GM21576 (cell line): ENCODE data around the gene TNNT3.

Source experiments
- ATAC-seq: cut with Tn5 transposase; IDR thresholded peaks from one replicate; pipeline ENCODE4 v1.9.1; 2021; ENCODE audit warnings: mild to moderate bottlenecking, moderate library complexity; ENCODE audit not compliant: unreplicated experiment

The TNNT3 gene

DNA sequence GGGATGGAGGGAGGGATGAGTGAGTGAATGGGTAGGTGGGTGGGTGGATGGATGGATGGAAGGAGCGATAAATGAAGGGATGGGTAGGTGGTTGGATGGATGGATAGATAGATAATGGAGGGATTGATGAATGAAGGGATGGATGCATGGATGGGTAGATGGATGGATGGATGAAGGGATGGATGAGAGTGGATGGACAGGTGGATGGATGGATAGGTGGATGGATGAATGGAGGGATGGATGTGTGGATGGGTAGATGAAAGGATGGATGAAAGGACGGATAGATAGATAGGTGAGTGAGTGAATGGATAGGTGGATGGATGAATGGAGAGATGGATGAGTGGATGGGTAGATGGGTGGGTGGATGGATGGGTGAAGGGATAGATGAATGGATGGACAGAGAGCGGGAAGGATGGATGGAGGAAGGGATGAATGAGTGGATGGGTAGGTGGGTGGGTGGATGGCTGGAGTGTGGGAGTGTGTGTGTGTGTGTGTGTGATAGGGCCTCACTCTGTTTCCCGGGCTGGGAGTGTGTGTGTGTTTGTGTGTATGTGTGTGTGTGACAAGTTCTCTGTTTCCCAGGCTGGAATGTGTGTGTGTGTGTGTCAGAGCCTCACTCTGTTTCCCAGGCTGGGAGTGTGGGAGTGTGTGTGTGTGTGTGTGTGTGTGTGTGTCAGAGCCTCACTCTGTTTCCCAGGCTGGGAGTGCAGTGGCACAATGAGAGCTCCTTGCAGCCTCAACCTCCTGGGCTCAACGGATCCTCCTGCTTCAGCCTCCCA is 25.7 kb upstream of the TNNT3 start:
- no peak for ATAC-seq

DNA sequence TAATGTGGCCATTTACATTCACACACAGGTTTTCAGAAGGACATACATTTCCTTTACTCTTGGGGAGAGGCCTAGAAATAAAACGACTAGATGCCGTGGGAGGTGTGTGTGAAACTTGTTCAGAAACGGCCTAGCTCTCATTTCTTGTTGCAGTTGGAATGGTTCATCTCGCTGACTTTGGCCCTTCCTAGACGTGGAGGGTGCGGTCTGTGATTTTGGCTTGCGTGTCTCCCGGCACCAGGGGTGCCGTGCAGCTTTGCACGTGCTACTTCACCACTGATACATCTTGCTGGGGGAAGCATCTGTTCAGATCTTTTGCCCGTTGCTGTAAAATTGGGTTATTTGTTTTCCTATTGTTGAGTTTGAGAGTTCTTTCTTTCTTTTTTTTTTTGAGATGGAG is 24.7 kb upstream of the TNNT3 start:
- no peak for ATAC-seq

DNA sequence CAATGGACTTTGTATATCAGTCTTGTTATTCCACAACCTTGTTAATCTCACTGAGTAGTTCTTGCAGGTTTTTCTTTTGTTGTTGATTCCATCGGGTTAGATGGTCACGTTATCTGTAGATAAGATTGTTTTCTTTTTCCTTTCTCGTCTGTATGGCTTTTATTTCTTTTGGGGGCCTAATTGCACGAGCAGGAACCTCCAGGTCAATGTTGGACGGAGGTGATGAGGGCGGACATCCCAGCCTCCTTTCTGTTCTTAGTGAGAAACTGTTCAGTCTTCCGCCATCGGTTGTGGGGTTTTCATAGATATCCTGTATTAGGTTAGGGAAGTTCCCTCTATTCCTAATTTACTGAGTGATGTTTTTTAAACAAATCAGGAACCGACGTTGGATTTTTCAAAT is 23.0 kb upstream of the TNNT3 start:
- ATAC-seq, result no peak

DNA sequence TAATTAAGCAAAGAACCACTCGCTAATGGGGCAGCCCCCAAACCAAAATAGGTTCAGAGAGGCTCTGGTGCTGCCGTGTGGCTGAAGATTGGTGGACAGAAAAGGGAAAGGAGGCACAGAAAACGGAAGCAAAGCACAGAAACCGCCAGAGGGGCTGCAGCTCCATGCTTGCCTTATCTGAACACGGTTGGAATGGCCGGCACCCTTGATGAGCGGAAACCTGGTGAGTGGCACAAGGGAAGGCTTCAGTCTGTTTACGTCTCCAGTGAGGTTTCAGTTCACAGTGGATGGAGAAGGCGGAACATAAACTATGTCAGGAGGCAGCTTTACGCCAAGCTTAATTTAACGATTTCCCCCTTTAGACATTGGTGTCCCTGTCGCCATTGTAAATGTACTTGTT is 22.6 kb upstream of the TNNT3 start:
- no peak for ATAC-seq

DNA sequence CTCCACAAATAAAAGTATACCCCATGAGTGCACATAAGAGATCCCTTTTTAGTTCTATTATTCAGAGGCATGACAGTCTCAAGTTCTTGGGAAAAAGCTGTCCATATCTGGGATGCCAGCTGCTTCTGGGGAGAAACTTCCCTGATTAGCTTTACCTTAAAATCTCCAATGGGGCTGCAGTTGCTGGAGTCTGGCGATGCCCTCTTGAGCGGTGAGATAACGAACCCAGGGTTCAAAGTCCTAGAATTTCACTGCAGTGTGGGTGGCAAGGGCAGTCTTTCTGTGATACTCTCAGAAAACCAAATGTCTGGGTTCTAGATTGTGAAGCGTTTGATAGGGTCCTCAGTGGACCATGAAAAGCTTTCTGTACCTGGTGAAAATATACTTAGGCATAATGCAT is 20.4 kb upstream of the TNNT3 start:
- no peak for ATAC-seq

DNA sequence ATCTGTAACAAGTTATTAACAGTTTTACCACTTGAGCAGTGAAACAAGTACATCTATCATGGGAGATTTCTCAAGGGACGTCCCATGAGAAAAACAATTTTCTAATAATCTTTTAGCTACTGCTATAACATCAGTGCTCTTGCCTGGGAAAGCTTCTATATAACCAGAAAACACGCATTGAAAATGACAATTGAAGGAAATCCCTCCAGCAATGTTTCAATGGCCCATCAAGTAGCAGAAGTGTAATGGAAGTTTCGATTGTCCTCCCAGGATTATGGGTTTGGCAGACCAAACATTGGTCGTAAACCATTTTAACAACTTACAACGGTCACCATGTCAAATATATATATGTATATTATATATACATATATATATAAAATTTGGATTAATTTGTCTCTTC is 19.8 kb upstream of the TNNT3 start:
- ATAC-seq, result no peak

DNA sequence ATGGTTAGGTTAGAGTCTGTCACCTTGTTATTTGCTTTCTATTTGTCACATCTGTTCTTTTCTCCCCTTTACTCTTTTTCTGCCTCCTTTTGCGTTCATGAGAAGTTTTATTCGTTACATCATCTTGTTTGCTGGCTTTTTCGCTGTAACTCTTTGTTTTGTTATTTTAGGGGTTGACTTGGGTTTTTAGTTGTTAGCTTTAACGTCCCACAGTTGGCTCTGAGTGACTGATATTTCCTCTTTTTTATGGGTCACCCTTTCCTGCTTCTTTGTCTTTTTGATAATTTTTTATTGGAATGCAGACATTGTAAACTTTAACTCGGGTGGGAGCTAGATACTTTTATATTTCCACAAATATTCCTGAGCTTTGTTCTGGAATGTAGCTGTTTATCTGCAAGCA is 13.3 kb upstream of the TNNT3 start:
- no peak for ATAC-seq

DNA sequence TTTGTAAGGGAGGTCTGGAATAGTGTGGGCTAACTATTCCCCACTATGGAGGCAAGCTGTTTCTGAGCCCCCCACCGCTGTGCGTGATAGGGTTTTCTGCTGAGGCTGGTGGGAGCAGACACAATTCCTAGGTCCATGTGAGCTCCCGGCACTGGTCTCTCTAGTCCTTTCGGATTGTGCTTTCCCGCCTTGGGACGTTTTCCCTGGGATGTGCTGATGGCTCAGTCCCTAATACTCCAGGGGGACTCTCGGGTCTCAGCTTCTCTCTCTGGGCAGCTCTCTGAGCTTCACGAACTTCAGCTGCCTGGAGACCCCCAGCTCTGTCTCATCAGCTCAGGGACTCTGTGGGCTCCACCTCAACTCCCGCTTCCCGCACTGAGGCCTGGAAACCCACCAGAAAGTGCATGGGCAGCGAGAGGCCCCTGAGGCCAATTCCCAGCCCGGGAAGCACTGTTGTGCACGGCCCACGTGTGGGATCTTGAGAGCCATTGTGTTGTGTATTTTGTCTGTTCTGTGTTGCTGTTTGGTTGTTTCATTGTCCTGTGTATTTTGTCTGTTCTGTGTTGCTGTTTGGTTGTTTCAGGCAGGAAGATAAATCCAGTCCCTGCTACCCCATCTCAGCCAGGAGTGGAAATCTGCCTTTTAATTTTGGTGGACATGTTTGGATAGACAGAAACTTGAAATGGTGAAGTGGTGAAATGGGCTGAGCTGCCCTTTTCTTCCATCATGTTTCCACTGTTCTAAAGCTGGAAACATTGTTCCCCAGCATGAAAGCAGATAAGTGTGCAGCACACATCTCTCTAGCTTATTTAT is 12.7 kb upstream of the TNNT3 start:
- ATAC-seq, result no peak

DNA sequence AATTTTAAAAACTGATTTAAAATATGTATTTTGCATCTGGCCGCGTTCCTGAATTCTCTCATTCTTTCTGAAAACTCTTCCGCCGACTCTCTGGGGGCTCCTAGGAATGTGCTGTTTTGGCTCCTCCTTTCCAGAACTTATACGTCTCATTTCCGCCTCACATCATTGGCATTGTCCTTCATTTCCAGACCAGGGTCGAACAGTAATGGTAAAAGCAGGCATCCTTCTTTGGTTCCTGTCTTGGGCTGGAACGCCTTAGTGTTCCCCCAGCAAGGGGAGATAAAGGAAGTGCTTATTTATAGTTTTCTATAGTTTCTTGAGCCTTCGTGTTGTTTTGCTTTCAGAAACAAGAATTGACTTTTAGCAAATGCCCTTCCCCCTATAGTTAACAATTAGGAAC is 10.9 kb upstream of the TNNT3 start:
- ATAC-seq, result no peak

DNA sequence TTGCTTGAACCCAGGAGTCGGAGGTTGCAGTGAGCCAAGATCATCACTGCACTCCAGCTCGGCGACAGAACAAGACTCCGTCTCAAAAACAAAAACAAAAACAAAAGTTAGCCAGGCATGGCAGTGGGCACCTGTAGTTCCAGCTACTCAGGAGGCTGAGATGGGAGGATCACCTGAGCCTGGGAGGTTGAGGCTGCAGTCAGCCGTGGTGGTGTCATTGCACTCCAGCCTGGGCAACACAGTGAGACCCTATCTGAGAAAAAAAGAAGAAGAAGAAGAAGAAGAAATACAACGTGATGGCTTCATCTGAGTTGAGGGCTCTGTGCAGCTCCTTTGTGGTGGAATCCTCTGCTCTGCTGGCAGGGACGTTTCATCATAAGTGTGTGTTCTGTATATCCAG is 10.0 kb upstream of the TNNT3 start:
- no peak for ATAC-seq

DNA sequence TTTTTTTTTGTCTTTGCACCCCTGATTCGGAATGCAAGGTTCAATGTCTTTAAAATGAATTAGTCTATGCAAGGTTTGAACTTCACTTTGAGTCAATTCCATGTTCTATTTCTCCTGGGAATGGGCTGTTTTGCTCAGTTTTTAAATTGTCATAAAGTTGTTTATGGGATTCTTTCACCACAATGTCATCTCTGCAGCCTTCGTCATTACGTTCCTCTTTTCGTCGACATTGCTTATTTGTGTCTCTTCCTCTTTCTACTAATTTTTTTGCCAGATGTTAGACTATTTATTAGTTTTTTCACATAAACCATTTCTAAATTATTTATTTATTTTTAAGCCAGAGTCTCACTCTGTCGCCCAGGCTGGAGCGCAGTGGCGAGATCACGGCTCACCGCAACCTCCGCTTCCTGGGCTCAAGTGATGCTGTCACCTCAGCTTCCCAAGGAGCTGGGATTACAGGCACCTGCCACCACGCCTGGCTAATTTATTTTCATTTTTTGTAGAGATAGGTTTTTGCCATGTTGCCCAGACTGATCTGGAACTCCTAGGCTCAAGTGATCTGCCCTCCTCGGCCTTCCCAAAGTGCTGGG is 7.1 kb upstream of the TNNT3 start:
- ATAC-seq, result no peak

DNA sequence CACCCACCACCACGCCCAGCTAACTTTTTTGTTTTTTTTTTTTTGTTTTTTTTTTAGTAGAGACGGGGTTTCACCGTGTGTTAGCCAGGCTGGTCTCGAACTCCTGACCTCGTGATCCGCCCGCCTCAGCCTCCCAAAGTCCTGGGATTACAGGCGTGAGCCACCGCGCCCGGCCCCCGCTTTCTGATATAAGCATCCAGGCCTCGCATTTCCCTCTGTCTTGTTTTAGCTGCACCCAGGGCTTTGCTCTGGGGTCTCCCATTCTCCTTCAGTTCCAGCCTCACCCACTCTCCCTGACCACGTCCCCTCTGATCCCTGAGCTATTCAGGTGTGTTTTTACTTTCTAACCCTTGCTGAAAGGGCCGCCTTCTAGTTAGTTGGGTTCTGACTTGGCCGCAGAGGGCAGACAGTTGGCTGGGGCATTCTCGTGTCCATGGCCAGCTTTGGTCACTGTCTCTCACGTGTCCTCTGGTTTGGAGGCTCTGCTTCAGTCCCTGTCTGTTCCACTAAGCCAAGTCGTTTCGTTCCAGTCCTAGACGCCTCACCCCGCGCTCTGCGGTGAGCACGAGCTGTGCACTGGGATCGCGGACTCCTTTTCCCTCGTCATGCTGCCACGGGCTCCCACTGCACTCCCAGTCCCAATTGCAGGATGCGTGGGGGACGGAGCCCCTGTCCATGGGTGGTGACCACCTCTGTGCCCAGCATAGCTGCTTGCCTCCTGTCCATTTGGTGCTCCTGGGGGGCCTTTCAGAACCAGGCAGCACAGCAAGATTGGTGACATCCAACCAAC is 6.0 kb upstream of the TNNT3 start:
- no peak for ATAC-seq

DNA sequence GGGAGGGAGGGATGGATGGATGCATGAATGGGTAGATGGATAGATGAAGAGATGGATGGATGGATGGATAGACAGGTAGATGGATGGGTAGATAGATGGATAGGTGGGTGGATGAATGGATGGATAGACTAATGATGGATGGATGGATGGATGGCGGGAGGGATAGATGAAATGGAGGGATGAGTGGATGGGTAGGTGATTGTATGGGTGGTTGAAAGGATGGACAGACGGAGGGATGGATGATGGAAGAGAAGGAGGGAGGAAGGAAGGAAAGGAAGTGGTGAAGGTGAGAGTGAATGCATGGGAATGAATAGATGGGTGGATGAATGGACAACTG is 3.7 kb upstream of the TNNT3 start:
- ATAC-seq, result no peak

DNA sequence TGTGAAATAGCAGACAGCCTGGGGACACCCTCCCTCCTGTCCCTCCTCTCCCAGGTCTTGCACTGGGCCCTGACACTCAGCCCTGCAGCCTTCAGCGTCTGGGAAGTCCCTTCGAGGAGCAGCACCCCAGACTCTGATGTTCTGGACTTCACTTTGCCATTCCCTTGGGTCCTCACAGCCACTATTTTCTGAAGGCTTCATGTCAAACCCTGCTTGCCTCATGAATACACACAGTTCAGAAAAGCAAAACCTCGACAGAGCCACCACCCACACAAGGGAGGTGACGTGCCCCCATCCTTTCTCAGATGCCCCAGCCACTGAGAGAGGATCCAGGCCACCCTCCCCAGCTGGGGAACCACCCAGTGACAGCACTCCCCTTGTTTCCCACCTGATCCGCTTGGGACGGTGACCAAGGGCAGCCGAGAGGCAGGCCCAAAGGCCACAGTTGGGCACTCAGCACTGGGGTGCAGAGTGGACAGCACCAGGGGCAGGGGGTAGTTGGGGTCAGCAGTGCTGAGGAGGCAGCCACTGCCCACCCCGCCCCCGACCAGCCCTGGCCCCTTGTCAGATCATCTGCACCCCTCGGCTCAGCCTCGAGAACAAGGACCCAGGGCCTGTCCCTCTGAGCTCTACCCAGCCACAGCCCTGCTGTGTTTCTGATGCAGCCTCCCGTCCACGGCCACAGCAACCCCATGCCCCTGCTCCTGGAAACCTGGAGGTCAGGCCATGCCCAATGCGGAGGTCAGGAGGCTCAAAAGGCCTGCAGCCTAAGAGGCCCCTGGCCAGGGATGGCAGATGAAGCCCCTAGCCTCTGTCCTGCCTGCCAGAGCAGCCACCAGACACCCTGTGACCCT is 3.1 kb upstream of the TNNT3 start:
- no peak for ATAC-seq

DNA sequence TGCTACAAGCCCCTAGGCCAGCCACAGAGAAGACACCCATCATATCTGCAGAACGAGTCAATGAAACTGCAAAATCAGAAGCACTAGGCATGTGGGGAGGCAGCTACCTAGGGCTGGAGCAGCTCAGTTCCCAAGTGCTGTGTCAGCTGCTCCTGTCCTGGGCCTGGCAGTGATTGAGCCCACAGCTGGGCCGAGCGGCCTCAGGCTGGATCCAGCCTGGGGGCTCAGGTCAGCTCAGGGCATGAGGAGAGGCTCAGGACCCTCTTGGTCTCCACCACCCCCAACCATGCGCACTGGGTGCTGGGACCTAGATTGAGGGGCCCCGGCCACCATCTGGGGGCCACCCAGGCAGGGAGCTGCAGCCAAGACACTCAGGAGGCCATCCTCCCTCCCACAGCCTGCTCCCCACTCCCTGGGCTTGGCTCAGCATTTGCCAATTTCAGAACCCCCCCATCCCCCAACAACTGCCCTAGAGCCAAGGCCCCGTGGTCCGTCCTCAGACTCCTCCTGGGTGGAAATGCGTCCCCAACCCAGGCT is 2.4 kb upstream of the TNNT3 start:
- no peak for ATAC-seq

DNA sequence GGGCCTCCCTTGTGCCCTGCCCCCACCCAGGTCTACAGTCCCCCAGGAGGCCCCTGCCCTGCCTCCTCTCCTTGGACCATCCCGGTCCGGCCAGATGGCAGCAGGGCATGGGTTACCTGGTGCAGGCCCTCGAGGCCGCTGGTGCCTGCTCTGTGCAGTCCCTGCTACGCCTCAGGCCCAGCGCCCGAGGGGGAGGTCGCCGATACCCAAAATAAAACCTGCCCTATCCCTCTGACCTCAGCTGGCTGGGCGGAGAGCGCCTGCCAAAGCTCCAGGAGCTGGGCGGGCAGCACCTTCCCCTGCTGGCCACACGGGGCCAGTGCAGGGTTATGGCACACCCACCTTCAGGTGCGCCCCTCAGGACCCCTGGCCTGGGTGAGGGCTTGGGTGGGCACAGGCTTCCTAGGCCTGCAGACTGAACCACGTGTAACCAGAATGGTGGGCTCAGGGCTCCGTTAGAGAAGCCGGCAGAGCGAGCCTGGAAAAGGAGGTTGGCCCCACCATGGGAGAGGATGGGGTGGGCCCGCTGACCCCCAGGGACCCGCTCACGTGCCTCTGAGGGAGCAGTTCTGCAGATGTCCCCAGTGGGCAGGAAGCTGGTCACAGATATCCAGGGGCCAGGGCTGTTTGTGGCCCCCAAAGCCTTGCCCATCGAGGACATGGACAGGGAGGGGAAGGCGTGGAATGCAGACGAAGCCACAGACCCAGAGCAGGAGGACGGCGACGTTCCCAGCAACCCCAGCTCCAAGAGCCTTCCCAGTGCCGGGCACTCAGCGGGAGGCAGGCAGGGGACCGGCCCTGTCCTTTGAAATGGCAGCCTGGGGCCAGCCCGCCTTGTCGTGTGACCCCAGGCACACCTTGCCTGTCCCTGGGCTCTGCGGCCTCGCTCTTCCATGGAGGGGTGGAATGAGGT is 1.7 kb upstream of the TNNT3 start:
- no peak for ATAC-seq

DNA sequence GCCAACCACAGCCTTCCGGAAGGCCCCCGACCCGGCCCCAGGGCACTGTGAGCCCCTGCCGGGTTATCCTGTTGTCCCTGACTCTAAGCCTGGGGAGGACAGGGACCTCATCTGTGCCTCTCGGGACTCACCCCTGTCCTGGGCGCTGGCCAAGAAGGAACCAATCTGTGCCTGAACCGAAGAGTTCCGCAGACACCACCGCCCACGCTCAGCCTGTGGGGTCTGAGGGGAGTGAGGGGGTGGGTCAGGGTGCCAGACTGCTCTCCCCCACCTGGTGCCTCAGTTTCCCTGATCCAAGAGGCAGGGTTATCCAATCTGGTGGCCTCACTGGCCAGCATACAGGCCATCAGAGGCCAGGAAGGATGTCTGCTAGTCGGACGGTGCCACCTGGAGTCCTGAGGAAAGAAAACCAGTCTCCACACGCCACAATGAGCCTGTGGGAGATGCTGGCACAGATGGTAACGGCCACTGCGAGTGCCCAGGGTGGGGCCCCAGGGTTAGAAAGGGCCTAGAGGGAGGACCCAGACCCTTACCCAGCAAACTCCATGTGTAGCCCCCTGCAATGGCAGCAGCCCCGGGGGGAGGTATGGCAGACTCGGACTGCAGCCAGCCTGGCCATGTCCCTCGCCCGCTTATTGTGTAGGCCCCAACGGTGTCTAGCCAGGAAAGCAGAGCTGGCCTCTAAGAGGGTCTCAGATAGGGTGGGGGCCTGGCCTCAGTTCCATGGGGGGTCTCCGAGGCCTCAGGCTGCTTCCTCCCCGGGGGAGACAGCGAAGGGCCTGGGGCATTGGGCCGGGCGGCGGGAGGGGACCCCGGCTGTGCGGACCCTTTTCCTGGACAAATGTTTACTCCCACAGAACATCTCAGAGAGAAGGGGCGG is 827 bp upstream of the TNNT3 start:
- ATAC-seq, result no peak
